ENCODE results near the gene PTBP1.

DNA sequence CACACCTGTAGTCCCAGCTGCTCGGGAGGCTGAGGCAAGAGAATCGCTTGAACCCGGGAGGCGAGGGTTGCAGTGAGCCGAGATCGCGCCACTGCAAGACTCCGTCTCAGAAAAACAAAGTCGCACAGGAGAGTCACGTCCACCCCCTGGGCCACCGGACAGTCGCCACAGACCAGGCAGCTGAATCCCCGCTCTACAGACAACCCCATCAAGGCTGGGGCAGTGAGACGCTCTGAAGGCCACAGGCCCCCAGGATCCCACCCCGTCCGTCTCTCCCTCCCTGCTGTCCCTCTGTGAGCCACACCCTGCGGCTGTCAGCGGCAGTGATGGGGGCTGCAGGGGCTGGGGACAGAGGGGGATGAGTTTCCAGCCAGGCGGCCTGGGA, 15.5 kb upstream of the PTBP1 start:
- no peak for TF ChIP-seq POLR2A (IDR thresholded peaks at IDR 0.05; ENCODE audit: low read depth, low read length)
- no peak for TF ChIP-seq POLR2AphosphoS5 (IDR thresholded peaks at IDR 0.05; ENCODE audit: low read depth, low read length)

Data from GM12892 (cell line).